HG03571 (cell line): ENCODE results near the gene RNF115.
"Not testable (repeated sequence)": the region's sequence is repeated elsewhere in the genome, so short reads cannot be mapped to it uniquely, and the experiment has no call there.

Experiments used
- ATAC-seq: cut with Tn5 transposase; IDR thresholded peaks from one replicate; pipeline ENCODE4 v1.9.1; 2021; ENCODE audit not compliant: unreplicated experiment

Gene RNF115

DNA sequence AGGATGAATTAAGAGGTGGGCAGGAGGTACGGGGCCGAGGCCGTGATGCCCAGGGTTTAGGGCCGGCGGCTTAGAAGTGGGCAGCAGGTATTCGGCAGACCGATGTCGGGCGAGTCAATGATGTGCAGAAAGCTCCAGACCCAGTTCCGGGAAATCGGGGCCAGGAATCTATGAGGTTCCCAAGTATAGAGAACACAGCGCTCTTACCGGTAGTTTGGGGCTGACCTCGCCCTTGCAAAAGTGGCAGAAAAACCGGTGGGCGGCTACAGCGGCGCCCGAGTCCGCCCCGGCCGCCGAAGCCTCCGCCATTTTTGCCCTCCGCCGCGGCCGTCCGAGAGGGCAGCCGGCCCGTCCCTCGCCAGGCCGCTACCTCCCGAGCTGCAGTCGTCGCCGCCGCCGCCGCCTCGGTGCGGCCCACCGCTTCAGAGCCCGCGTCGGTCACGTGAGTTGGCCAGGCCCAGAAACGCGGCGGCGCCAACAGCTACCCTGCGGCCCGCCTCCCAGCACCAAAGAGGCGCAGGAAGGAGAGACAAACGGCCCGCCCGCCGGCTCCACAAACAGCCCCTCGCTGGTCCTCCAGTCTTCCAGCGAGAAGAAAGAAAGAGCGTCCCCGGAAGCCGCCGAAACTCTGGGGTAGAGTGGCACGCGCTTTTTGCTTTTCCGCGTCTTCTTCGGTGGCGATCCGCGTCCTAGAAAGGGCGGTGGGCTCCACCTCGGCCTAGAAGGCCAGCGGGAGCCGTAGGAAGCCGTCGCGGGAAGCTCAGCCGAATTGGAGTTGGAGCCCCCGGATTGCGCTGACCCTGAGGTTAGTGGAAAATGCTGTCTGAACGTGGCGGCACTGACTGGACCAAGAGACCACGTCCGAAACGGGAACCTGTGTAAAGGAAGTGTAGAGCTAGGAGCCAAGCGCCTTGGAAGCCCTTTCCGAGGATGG, at the start of gene RNF115, which contains the start of gene POLR3C:
RNF115 (minus strand) TSS at position 531 of the 934 bp plus-strand sequence; CDS start at position 309, 222 bp downstream.
POLR3C (plus strand) TSS at position 636 of the 934 bp plus-strand sequence. CDS start 1,577 bp downstream, outside the sequence.
- peak; percentile 83 for ATAC-seq

DNA sequence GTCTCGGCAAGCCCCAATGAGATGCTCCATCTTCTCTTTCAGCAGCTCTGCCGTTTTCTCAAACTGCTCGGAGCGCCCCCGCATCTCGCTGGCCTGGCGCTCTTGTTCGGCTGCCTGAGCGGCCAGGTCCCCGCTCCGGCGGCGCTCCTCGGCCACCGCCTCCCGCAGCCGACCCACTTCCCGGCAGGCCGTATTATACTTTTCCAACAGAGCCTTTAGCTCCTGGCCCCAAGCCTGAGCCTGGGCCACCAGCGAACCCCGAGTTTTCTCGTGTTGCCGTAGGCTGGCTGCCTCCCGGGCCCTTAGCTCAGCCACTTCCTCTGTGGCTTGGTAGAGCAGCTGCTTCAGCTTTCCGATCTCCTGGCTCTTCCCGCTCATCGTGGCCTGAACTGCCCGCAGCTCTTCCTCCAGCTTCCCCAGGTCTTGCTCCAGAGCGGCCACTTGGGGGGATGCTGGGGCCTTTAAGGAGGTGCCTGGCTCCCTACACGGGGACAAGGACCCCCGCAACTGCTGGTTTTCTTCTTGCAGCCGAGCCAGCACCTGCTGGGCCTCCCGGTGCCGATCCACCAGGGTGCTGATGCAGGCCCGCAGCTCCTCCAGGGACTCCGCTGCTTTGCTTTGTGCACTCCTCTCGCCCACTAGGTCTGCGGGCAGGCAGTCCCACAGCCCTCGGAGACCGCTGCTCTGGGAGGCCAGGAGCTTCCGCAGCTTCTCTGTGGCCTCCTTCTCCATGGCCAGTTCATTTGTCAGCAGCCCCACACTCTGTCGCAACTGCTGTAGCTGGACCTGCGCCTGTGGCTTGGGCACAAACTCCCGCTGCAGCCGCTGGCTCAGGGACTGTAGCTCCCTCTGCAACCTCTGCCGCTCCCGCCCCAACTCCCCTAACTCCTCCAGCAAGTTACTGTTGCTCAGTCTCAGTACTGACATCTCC, 48.4 kb upstream of the RNF115 start:
- no peak for ATAC-seq

DNA sequence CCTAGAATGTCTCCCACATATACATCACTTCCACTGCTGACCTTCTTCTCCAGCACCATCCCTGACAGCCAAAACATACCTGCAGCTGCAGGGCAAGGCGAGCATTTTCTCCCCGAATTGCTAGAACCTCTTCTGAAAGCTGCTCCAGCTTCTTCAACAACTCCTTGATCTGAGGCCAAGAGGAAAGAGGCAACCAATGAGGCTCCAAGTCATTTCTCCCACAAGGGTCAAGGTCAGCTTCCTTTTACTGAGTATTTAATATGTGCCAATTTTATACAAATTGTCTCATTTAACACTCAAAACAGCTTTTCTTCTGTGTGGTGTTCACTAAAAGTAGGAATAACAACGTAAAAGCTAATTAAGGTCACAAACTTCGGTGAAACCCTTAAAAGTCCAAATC, 44.3 kb upstream of the RNF115 start:
- no peak for ATAC-seq

DNA sequence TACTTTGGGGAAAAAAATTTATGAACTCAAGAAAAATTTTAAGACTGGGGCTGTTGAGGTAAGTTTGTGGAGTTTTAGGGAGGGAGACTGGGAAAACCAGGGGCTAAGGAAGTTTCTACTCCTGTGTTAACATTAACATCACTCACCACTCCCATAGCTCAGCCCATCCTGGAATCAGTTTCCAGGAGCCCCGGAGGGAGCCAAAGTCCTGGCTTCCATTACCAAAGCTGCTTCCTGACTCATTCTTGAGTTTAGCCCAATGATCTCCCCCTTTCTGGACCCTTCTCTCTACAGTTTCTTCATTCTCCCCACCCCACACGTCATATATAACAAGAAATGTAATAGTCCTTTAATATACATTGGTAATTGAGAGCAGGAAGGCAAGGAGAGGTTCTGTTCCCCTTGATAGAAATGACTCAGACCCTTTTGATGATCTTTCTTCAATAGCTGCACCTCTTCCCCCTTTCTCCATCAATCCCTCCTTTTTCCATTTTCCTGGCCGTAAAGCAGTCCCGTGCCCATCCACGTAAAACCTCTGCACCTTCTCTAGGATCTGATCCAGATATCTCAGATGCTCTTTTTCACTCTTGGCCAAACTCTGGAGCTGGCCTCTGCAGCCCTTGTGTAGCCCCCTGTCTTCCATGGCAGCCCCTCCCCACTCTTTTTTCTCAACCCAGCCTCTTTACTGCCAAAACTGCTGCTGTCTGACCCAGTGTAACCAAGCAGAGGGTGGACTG, 39.6 kb upstream of the RNF115 start:
- no peak for ATAC-seq

DNA sequence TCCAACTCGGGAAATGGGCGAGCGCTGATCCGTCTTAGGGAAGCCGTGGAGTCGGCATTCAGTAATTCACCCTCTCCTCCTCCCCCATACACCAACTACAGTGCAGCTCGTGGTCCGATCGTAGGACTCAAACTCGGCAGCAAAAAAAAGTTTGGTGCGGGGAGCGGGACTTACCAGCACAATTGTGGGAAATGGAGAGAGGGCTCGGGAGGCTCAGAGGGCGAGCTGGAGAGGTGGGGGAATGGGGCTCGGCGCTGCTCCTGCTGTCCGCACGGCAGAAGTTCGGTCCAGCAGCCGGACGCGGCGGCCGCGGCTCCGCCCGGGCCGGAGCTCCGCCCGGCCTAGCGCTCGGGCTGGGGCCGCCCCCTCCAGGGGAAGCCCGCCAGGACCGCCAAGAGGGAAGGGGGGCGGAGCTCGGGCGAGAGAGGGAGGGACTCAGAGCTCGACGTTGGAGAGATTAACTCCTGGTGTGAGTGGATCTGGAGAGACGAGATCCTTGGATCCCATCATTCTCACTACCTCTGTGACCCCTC, 35.7 kb upstream of the RNF115 start:
- peak; percentile 56 for ATAC-seq

DNA sequence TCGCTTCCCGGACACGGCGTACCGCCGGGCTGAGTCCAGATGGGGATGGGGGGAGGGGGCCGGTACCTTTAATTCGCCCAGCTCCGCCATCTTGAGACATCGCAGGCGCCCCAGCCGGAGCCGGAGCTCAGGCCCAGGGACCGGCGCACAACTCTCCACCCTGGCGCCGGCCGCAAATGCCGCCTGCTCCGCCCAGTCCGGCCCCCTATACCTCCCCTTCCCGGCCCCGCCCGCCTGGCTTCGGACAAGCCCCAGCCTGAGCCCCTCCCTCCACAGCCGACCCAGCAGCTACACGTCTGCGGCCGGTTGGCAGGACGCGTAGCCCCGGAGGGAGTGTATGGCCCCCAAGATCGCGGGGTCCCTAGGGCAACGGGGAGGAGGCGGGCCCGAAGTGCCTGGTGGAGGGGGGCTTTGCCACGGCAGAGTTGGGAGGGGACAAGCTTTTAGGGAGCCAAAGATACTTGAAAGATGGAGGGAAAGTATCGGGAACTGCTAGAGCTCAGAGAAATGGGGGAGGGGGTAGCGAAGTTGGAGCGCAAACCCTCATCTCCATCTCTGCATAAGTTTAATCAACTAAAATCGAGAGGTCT, 35.1 kb upstream of the RNF115 start, which contains the start of gene PIAS3:
PIAS3 (minus strand) TSS at position 181 of the 590 bp plus-strand sequence; CDS start at position 90, 91 bp downstream.
- ATAC-seq, result peak; percentile 85

DNA sequence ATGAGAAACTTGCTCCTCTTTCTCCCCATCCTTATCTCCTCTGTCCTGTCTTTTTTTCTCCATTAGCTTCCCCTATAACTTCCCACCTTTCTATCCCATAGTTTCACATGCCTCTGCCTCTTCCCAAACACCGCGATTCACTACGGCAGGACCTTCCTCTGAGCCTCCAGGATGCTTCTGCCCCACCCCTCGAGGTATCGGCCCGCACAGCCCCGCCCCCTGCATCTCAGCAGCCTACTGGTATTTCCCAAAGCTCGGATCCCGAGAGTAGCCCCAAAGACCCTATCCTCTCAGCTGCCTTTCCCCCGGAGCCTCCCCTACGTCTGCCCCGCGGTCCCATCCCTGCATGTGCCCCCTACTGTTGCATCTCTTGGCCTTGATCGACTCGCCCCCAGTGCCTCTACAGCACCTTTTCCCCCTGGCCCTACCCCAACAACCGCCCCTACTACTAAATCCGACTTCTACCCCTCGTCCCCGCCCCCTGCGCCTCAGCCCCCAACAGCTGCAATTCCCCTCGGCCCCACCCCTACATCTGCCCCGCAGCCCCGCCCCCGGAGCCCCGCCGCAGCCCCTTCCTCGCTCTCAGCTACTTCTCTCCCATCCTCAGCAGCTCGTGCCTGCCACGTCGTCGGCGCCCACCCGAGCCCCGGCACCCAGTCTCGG, 34.5 kb upstream of the RNF115 start:
- ATAC-seq, result peak; percentile 2

DNA sequence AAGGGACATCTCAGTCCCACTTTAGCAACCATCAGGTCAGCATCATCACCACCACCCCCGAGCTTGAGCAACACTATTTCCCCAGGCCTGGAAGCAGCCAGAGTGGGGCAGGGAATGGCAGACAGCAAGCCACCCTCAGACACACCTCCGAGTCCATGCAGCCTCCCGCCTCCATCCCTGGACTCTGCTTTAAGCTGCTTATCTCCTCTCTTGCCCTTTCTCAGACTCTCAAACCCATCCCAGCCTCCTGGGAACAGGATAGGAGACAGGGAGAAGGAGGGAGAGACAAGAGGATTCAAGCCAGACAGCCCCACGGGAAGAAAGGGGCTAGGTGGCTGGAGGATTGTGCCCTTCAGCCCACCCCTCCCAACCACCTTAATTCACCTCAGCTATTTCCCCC, 33.3 kb upstream of the RNF115 start:
- no peak for ATAC-seq

DNA sequence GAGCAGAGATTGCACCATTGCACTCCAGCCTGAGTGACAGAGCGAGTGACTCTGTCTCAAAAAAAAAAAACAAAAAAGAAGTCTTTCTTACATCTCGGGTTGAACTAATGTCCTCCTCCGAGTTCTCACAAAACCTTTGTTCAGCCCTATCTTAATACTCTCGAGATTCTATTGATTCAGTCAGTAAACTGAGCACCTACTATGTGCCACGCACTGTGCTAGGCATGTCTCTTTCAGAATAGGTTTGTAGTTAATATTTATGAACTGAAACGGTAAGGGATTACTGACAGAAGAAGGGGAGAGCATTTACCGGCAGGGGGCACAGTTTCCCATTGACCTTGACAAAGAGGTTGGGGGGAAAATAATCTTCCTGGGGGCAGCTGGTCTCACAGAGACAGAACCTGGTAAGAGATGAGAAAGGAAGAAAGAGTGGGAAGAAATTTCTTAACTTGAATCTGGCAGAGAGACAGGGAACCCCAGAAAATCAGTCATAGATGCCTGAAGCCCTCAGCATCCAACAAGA, 31.6 kb upstream of the RNF115 start:
- no peak for ATAC-seq

DNA sequence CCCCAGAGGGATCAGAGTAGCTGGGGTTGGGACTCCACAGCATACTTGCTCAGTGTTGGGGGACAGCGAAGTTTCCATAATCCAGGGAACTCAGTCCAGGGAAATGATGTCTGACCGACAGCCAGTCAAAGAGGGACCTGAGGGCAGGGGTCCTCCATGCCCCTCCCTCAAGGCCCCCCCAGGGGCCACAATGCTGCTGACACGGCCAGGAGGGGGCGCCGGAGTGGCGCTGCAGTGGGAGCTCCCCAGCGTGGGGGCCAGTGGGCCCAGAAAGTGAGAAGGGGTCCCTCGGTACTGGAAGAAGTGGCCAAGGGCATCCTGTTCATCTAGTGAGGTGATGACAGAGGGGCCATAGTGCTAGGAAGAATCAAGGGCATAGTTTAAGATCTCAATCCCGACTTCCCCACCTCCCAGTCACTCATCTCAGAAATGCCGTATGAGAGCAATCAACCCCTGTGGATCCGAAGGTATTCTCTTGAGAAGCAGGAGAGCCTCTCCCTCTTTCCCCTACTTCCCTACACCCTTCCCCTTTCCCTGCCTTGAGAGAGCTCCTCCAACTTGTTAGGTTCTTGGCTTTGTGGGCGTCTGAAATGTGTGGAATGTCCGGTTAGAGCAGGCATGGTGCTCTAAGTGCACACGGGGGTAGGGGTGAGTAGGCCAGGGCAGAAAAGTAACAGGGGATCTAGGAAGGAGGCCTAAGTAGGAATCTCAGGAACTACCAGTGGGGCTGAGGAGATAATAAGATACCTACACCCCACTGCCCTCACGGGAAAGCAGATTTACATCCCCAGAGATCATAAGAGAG, 25.7 kb upstream of the RNF115 start:
- no peak for ATAC-seq

DNA sequence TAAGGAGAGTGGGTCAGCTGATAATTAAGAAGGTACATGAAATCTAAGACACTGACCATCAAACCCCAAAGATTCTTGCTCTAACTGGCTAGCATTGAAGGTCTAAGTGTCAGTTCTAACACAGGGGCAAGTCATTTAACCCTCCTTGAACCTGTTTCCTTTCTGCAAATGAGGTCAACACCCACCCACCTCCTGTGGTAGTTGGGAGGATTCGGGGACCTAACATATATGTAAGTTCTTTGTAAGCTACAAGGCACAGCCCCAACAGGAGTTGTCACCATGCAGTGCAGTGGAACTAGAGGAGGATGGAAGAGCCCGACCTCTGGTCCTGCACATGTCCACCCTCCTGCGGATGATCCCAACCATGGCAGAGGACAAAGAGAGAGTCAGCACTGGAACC, 23.9 kb upstream of the RNF115 start:
- no peak for ATAC-seq

DNA sequence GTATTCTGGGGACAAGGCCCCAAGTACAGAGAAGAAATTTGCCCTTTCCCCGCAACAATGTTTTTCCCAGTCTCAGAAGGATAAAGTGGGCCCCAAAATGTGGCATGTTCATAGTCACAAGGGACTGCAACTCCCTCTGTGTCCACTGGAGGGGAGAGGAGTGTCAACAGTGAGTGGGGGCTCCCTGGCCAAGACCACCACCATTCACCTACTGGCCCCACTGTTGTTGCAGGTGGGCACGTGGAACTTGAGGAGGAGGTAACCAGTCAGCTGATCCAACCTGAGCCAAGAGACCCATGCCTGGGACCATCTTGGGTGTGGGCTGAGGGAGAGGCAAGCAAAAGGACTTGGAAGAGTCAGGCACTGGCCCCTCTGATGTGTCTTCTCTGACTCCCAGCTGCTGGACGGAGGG, 22.3 kb upstream of the RNF115 start:
- no peak for ATAC-seq

DNA sequence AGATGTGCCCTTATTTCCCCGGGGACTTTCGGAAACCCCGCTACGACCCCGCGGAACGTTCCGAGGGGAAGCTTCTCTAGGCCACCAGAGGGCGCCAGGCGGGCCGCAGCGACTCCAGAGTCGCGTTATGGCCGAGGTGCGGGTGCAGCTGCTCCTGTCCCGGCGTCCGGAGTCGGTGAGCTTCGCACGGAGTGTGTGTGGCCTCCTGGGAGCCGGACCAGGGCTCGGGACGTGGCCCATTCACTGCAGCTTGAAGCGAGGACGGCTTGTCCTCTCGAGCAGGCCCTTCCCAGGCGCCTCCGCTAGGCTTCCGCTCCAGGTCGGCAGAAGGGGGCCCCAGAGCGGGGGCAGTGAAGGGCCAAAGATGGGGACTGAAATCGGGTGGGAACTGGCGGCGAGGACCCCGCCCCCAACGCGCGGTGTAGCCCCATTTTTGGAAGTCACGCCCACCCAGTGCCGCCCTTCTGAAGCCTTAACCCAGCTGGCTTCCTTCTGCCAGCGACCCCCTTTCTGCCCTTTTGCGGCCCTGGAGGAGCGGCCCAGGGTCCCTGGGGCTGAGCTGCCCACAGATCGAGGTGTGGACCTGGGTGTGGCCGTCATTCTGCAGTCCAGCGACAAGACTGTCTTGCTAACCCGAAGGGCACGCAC, 21.7 kb upstream of the RNF115 start, which contains the start of gene NUDT17:
NUDT17 (plus strand) TSS at position 117 of the 648 bp plus-strand sequence; CDS start at position 128, 11 bp downstream.
- peak; percentile 56 for ATAC-seq

DNA sequence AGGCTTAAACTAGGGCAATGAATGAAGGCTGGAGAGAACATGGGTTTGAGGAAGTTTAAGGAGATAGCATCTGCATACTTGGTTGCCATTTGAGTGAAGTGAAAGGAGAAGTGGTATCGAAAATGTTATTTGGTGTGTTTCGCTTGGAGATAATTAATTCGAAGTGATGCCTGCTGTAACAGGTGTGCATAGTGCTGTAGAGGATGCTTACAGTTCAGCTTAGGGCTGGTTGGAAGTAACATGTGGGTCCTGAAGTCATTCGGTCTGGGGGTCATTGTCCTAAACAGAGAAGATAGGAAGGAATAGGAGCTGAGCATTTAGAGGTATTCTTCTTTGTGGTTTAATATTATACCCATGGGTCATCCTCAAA, 21.2 kb upstream of the RNF115 start:
- peak; percentile 71 for ATAC-seq

DNA sequence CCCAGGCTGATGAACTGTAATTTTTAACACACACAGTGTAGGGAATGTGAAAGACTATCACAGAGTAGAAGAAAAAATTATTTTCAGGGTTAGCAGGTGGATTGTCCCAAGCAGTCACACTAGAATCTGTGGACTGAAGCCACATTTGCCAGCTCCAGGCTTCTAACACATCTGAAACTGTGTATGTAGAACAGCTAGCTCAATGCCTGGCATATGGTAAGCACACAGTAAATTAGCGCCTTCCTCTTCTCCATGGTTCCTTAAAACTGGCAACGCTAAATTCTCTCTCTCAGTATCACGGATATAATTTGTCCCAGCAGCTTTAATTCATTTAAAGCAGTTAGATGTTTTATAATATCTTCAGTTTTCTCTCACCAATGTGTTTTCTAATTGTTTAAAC, 19.1 kb upstream of the RNF115 start:
- no peak for ATAC-seq

DNA sequence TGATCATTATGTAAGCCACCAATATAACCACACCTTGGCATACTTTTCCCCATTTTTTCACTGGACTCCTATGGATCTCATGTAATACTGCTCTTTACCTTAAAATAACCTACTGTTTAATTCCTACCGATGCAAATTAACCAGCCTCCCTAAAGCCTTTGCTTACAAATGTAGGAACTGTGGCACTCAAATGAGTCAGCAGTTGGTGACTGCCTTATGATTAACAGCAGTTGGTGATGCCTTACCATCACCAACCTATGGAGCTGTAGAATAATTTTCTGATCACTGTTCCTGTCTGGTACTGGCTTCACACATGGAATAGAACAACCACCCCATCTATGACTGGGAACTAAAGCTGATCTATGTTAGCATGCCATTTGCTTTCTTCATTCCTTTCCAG, 13.8 kb upstream of the RNF115 start:
- no peak for ATAC-seq

DNA sequence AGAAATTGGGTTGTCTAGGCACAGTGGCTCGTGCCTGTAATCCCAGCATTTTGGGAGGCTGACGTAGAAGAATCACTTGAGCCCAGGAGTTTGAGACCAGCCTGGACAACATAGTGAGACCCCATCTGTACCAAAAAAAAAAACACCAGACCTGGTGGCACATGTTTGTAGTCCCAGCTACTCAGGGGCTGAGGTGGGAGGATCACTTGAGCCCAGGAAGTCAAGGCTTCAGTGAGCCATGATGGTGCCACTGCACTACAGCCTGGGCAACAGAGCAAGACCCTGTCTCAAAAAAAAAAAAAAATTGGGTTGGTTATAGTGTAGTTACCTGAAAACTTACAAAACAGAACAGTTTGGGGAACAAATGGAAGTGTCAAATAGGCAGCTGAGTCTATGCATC, 6.9 kb upstream of the RNF115 start:
- not testable (repeated sequence) for ATAC-seq
